Lung microvascular endothelial cell (primary cell): Measurements from ENCODE around the gene PNMA8C. TPM values are rescaled to one million over a fixed set of nuclear protein-coding genes. Genes with fewer than 3 reads are reported as not detected.
"Not testable (repeated sequence)": the region's sequence is repeated elsewhere in the genome, so short reads cannot be mapped to it uniquely, and the experiment has no call there.

Source experiments
- DNase-seq, 2 donors: peaks; one replicate each; pipeline versions ENCODE4 v3.0.0 to v3.0.0-alpha.2; 2010; ENCODE audit warnings: low read depth in 2 of 2
- total RNA-seq: library from RNA; depleted of rRNA; stranded (reverse); fragments of >200 nt; gene quantifications from 2 replicates; pipeline ENCODE4 v1.2.1, GENCODE V29; 2014

The PNMA8C gene
- total RNA-seq, 1 donor from 2014 or later = not detected

DNA sequence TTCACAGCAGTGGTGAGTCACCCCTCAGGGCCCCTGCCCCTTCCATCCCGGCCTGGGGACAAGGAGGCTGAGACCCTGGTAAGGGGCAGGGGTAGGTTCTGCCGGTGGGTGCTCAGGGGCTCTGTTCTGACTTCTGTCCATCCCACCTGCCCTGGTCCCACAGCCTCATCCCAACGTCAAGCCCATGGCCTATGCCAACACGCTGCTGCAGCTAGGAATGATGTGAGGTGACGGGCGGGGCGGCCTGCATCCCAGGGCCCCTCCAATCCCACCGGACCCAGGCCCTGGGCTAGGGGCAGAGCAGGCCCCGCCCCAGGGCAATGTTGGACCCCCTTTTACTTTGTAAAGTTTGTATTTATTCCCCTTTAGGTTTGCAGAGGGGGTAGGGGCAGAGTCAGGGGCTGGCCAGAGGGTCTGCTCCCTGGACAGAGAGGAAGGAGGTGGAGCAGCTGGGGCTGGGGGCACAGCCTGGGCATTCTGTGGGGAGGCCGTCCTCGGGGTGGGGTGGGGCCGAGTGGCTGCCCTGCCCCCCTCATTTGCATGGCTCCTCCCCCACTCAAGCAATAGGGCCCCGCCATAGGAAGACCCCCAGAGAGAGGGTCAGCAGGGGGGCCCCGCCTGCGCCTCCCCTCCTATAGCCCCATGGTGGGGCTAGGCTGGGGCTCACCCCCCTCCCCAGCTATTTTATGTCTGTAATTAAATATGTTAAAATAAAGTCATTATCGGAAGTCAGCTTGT, 38.4 kb downstream of the PNMA8C start:
- DNase-seq = no peak

DNA sequence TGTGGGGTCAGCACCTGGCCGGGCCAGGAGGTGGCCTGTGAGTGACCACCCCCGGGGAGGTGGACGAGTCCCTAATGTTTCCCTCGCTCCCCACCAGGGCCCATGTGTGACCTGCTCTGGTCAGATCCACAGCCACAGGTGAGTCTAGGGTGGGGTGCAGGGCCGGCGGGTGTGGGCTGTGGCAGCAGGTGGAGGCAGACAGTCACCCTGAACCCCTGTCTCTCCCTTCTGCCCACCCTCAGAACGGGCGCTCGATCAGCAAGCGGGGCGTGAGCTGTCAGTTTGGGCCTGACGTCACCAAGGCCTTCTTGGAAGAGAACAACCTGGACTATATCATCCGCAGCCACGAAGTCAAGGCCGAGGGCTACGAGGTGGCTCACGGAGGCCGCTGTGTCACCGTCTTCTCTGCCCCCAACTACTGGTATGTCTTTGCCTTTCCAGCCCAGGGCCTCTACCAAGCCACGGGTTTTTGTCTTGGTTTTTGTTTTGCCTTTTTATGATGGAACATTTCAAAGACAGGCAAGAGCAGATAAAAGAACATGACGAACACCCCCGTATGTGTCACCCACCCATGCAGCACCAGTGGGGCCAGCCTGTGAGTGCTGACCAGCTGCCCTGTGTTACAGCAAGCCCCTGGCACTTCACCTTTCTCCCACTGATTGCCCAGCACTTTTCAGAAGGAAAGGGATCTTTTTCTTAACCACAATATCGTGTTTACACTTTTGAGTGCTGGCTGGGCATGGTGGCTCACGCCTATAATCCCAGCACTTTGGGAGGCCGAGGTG, 40.2 kb downstream of the PNMA8C start:
- DNase-seq = no peak

DNA sequence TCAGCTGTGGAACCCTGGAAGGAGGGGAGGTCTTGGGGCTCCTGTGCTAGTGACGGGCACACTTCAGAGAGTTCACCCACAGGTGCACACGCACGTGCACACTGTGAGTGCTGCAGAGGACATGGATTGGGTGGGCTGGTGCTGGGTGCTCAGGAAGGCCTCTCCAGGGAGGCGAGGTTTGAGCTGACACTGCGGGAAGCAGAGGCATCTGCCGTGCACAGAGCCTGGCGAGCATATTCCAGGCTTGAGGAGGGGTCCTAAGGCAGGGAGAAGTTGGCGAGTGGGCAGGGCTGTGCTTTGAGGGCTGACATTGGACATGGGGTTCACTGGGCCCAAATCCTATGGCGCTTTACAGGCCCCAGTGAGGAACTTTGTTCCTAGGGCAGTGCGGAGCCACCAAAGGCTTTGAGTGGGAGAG, 41.0 kb downstream of the PNMA8C start:
- DNase-seq = no peak

DNA sequence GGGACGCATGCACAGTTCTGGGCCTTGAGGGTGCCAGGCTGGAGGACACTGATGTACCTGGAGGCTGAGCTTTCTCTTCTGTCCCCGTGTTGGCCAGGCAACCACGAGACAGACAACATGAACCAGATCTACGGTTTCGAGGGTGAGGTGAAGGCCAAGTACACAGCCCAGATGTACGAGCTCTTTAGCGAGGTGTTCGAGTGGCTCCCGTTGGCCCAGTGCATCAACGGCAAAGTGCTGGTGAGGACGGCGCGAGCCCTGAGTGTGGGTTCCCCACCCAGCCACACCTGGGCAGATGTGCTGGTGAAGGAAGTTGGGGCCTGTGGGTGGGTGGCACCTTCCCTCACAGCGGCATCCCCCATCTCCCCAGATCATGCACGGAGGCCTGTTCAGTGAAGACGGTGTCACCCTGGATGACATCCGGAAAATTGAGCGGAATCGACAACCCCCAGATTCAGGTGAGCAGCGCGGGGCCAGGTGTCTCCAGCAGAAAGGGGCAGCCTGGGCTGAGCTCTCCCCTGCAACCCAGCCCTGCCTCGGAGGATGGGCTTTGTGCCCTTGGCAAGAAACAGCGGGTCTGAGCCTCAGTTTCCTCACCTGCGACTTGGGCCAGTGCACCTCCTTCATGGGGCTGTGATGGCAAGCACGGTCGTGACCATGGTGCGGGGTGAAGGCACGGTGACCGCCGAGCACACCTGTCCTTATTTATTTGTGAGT, 41.6 kb downstream of the PNMA8C start:
- DNase-seq = no peak

DNA sequence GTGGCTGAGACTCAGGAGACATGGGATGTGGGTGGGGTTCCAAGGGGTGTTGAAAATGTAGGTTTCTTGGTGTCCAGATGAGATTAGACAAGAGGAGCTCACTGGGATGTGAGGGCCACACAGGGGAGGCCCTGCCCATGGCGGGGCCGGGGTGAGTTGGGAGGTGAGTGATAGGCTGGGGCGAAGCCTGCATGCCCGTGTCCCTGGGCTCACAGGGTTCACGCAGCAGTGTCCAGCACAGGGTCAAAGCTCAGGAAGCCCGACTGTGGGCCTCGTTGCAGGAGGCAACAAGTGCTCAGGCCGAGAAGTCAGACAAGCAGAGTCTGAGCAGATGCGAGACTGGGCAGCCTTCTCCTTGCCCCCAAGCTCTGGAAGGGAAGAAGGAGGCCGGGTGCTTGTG, 42.6 kb downstream of the PNMA8C start:
- DNase-seq = no peak

DNA sequence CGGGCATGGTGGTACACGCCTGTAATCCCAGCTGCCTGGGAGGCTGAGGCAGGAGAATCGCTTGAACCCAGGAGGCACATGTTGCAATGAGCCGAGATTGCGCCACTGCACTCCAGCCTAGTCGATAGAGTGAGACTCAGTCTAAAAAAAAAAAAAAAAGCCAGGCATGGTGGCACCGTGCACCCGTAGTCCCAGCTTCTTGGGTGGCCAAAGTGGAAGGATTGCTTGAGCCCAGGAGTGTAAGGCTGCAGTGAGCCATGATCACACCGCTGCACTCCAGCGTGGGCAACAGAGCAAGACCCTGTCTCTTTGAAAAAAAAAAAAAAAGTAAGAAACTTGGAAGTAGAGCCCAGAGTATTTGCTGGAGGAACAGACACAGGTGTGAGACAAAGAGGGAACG, 43.1 kb downstream of the PNMA8C start:
- DNase-seq = no peak

DNA sequence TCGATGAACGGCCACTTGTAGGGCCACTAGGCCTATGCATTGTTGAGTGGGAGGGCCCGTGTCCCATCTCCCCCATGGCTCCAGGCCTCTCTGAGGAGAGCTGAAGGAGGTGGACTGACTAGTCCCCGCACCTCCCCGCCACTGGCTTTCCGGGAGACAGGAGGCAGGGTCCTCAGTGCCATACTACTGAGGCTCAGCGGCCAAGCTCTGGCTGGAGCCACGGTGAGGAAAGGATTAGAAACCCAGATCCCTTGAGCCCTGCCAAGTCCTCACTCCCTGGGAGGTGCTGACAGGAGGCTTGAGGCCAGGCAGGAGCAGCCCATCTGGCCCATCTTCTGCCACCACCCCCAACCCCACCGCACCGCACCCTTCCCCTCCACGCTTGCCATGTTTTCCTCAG, 44.3 kb downstream of the PNMA8C start:
- no peak for DNase-seq

DNA sequence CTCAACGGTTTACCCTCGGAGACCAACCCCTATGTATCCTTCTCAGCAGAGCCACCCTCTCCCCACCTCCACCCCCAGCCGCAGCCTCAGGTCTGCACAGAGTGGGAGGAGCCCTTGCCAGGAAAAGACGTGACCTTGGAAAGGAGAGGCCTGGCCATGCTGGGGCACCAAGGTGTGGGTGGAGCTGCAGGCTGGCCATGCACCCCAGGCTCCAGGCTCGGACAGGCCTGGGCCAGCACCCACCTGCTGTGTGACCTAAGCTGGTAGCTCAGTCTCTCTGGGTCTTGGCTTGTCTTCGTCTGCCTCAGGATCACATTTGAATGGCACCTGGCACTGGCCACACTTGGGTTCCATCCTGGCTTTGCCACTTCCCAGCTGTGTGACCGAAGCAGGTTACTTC, 44.9 kb downstream of the PNMA8C start:
- DNase-seq = no peak

DNA sequence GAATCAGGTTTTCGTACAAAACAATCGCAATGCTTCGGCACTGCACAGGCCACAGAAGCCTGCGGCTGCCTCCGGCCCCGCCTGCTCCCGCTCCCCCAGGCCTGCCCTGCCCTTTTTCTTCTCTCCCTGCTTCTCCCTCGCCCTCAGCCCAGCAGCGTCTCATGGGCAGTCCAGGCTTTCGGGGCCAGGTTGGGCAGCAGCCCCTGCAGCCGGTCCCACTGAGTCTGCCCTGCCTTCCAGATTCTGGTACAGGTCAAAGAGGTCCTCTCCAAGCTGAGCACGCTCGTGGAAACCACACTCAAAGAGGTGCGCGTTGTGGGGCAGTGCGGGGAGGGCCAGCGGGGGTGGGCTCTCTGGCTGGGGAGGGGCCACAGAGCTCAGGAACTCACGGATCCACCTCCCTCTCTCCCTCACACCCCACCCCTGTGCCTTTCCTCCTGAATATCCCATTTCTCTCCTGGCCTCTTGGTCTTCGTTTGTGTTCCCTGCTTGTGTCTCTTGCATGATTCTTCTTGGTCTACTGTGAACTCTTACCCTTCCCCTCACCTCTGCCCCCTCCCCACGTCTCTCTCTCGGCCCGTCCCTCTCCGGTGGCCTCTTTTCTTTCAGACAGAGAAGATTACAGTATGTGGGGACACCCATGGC, 45.4 kb downstream of the PNMA8C start:
- no peak for DNase-seq

DNA sequence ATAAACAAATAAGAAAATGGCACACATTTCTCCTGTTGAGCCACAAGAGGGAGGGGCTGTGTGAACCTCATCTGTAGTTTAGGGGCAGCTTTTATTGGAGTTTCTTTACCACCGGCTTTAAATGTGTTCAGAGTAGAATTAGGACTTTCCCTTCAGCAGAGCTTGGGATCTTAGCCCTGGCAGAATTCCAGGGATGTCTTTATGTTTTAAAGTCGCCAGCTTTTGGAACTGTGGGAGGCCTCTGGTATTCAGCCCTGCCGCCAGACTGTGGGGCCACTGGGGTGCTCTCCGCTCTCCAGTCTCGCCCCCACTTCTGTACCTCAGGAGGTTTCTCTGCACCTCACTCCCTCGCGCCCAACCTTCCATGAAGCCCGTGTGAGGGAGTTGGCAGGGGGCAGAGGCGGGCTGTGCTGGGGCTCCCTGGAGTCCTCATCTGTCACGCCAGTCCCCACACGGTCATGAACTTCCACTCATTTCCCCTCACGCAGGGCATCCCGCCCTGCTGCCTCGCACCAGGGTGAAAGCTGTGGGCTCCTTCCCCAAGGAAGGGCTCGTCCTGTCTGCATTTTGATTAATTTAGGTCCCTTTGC, 46.9 kb downstream of the PNMA8C start:
- DNase-seq = no peak

DNA sequence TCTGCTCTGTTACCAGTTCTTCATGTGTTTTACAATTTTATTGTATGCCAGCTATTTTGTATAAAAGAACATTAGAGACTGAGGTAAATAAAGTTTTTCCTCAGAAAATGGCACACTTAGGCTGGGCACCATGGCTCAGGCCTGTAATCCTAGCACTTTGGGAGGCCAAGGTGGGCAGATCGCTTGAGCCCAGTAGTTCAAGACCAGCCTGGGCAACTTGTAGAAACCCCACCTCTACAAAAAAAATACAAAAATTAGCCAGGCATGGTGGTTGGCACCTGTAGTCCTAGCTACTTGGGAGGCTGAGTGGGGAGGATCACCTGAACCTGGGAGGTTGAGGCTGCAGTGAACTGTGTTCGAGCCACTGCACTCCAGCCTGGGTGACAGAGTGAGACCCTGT, 47.4 kb downstream of the PNMA8C start:
- no peak for DNase-seq

DNA sequence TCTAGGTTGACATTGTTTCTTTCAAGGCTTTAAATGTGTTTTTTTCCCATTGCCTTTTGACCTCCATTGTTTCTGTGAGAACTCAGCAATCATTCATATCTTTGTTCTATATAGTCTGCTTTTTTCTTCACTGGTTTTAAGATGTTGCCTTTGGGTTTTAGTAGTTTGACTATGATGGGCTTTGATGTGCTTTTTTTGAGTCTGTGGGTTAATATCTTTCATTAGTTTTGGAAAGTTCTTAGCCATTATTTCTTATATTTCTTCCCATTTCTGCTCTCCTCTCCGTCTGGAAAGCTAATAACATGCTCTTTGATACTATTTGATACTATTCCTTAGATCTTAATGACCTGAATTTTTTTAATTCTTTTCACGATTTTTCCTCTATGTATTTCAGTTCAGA, 48.0 kb downstream of the PNMA8C start:
- no peak for DNase-seq

DNA sequence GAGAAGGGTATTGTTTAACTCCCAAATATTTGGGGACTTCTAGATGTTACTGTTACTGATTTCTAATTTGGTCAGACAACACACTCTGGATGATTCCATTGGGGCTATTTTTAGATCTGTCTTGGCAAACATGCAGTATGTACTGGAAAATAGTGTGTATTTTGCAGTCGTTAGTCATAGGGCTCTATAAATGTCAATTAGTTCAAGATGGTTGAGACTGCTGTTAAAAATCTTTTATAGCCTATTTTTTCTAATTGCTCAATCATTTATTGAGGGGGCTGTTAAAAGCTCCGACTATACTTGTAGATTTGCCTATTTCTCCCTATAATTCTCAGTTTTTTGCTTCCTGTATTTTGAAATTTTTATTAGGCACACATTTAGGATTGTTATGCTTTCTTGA, 50.5 kb downstream of the PNMA8C start:
- peak; percentile 26 to 62 for DNase-seq

DNA sequence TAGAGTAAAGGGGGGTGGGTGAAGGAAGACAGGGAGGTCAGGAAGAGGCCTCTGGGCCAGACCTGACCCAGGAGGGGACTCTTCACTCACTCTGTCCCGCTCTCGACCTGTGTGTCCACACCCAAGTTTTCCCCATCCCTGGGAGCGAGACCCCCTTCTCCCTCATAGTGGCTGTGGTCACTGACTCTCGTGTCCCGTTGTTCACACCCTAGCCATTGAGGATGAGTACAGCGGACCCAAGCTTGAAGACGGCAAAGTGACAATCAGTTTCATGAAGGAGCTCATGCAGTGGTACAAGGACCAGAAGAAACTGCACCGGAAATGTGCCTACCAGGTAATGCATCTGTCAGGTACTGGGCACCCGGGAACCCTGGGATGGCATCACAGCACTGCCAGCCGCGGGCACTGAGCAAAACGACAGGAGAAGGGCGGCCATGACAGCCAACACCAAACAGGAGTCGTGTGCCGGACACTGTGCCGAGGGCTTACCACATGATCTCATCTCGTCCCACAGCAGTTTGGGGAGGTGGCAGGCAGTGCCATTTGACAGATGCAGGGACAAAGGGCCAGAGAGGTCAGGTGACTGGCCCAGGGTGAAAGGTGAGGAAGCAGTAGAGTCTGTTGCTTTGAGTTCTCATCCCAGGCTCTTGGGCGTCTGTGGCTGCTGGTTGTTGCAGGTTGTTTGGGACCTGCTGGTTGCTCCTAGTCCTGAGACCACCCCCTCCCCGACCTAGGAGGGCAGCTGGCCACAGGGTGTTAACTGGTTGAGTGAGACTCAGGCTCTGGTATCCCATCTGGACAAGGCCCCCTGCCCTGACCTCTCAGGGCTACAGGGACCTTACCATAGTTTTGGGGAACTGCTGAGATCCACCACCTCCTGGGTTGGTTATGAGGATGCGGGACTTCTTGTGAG, 52.2 kb downstream of the PNMA8C start:
- DNase-seq = no peak

DNA sequence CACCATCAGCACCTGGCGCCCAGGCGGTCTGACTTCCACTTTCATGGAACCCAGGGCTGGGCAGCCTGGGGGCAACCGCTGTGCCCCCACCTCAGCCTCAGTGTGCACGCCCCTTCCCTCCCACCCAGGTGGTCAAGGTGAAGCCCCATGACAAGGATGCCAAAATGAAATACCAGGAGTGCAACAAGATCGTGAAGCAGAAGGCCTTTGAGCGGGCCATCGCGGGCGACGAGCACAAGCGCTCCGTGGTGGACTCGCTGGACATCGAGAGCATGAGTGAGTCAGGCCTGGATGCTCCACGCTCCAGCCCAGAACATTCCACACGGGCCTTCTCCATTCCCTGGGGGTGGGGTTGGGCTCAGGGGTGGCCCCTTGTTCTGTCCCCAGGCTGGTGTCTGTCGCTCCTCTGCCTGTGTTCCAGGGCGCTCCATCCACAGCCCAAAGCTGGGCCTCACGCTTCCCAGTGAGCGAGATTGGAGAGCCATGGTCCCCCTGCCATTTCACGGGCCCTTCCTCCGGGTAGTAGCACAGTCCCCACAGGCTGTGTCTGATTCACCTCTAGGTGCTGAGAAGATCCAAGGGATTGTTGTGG, 53.2 kb downstream of the PNMA8C start:
- DNase-seq = not testable (repeated sequence)

Other genes with a start within 250 kb of the PNMA8C start
- gene IGFL1, start 199.2 kb downstream of the PNMA8C start, total RNA-seq = not detected in 2 replicates
- gene HIF3A, start 131.9 kb downstream of the PNMA8C start, total RNA-seq = 13.5 and 54.6 TPM in 2 replicates
- gene PPP5C, start 81.8 kb downstream of the PNMA8C start, total RNA-seq = 55.1 and 61.3 TPM in 2 replicates
- gene CCDC8, start 15.4 kb downstream of the PNMA8C start, total RNA-seq = under 0.01 and 0.22 TPM in 2 replicates
- under 0.01 TPM in 1 of 2 replicates, not detected in the other for gene PNMA8A, start 42.6 kb upstream of the PNMA8C start, total RNA-seq
- gene PNMA8B, start 66.9 kb upstream of the PNMA8C start, total RNA-seq = under 0.01 TPM in 2 replicates
- gene CALM3, start 172.4 kb upstream of the PNMA8C start, total RNA-seq = 84.9 and 117 TPM in 2 replicates
- gene PTGIR, start 196.2 kb upstream of the PNMA8C start, total RNA-seq = 0.20 and 0.22 TPM in 2 replicates
- gene GNG8, start 207.3 kb upstream of the PNMA8C start, total RNA-seq = not detected in 2 replicates
- 0.20 and 0.22 TPM in 2 replicates for gene DACT3, start 232.2 kb upstream of the PNMA8C start, total RNA-seq